Measurements from ENCODE around the gene RAVER2. TPM values are rescaled to one million over a fixed set of nuclear protein-coding genes. Genes with fewer than 3 reads are reported as not detected.

The RAVER2 gene
- total and polyA plus RNA-seq, 12 donors, result 4.1 to 30.6 (median 20.6) TPM

- H3K27me3 ChIP-seq, result no peaks in the 10 kb centered on the region
- peaks cover 0 to 10% (median 0%) of the 10 kb centered on the region in 9 donors for H3K4me1 ChIP-seq
- H3K4me3 ChIP-seq, result no peak overlapping the region
- ATAC-seq (no peak), DNase-seq (no peak)
- peaks cover 0 to 14% (median 0%) of the 10 kb centered on the region in 9 donors for H3K36me3 ChIP-seq
- intact Hi-C loops (cut with DNase I), result loop anchor here in 1 of 10 donors (1.0 kb wide), 1 partner anchor 24 kb away; no protein-coding TSS in a partner anchor
- 96 to 99% methylated on average over 6 of the region's 6 CpGs for WGBS, 2 donors
- no peak for TF ChIP-seq CTCF (IDR thresholded peaks at IDR 0.05)
- H3K9me3 ChIP-seq, result peaks cover 0 to 7% (median 0%) of the 10 kb centered on the region in 11 donors
- H3K27ac ChIP-seq, result no peak overlapping the region
Observed at GRCh38 chr1:64801851-64802523, 57.1 kb downstream of the RAVER2 start.

- DNase-seq (no peak), ATAC-seq (no peak)
- Histone ChIP-seq H3K27me3 (no peaks in the 10 kb centered on the region), H3K27ac (no peak overlapping the region), H3K4me3 (no peak overlapping the region), H3K4me1 (peaks cover 0 to 13% (median 0%) of the 10 kb centered on the region in 9 donors), H3K9me3 (no peaks in the 10 kb centered on the region), H3K36me3 (peaks cover 0 to 29% (median 0%) of the 10 kb centered on the region in 9 donors)
- intact Hi-C loops (cut with DNase I), result no loop called here
- no peak for TF ChIP-seq CTCF (IDR thresholded peaks at IDR 0.05)
Observed at GRCh38 chr1:64809309-64809708, 64.4 kb downstream of the RAVER2 start.

- WGBS, 2 donors, result 65 to 79% methylated on average over 1 of the region's 1 CpG
- H3K36me3 ChIP-seq, result peaks cover 0 to 33% (median 0%) of the 10 kb centered on the region in 9 donors
Observed at GRCh38 chr1:64810001-64810400, 65.1 kb downstream of the RAVER2 start.

GRCh38 chr1:64811131-64811530, 66.3 kb downstream of the RAVER2 start:
- Histone ChIP-seq H3K4me3 (no peak overlapping the region), H3K36me3 (peaks cover 0 to 37% (median 0%) of the 10 kb centered on the region in 9 donors), H3K4me1 (peaks cover 0 to 12% (median 0%) of the 10 kb centered on the region in 9 donors), H3K9me3 (no peaks in the 10 kb centered on the region), H3K27ac (no peak overlapping the region), H3K27me3 (no peaks in the 10 kb centered on the region)
- WGBS, 2 donors, result 78 to 81% methylated on average over 6 of the region's 6 CpGs
- DNase-seq, result no peak
- ATAC-seq, result no peak
- intact Hi-C loops (cut with DNase I), result no loop called here
- TF ChIP-seq CTCF (IDR thresholded peaks at IDR 0.05), result no peak

More at GRCh38 chr1:64810001-64810400, 65.1 kb downstream of the RAVER2 start:
- H3K27me3 ChIP-seq, result no peaks in the 10 kb centered on the region
- H3K4me3 ChIP-seq, result no peak overlapping the region
- H3K4me1 ChIP-seq, result peaks cover 0 to 13% (median 0%) of the 10 kb centered on the region in 9 donors
- H3K9me3 ChIP-seq, result no peaks in the 10 kb centered on the region
- ATAC-seq (peak in 1 of 8 donors; percentile 26), DNase-seq (no peak)
- H3K27ac ChIP-seq, result no peak overlapping the region
- TF ChIP-seq CTCF (IDR thresholded peaks at IDR 0.05), result no peak
- intact Hi-C loops (cut with DNase I), result no loop called here

All from heart right ventricle (tissue), 16 donors.